Measurements from ENCODE around the gene TRPT1. TPM values are rescaled to one million over a fixed set of nuclear protein-coding genes. Genes with fewer than 3 reads are reported as not detected.

TRPT1 gene
- total and polyA plus RNA-seq, 2 experiments from 2014 or later = 36.9 to 52.2 TPM

DNA sequence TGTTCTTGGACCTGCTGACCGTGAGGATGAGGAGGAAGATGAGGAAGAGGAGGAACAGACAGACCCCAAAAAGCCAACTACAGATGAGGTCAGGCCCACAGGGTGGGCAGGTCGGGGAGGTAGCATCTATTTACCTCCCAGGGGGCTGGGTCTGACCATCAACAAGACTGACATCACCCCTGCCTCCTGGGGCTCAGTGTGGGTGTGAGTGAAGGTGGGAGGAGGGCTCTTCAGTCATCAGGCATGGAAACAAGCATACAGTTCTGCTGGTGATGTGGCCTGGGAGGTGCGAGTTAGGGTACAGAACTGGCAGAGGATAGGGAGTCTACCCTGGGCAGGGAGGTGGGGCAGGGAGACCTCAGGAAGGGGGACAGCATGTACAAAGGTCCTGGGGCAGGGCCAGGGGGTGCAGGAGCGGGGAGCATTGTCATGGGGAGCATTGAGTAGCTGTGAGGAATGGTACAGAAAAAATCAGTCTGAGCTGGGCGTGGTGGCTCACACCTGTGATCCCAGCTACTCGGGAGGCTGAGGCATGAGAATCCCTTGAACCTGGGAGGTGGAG lies 34.2 kb upstream of the TRPT1 start:
- Mint-ChIP-seq H3K36me3 (ENCODE audit: low read depth) (peaks cover 64% of the 10 kb centered on the region), H3K27me3 (ENCODE audit: insufficient read depth, low read depth, poor library complexity) (peaks cover 11% of the 10 kb centered on the region), H3K9me3 (no peaks in the 10 kb centered on the region), H3K27ac (no peak overlapping the region), H3K4me3 (no peak overlapping the region), H3K4me1 (peaks cover 7% of the 10 kb centered on the region; the same call in 2 of the 3 replicates)
- 0 out of 2 replicates have a peak, but pooled peaks cover 4% of the 10 kb centered on the region for H3F3A ChIP-seq (replicated peaks; ENCODE audit: low read depth)
- H3K4me2 ChIP-seq = no peak overlapping the region
- H3K27me3 ChIP-seq (ENCODE audit: insufficient read depth) = no peaks in the 10 kb centered on the region
- H3K9me2 ChIP-seq (ENCODE audit: insufficient read depth) = no peaks in the 10 kb centered on the region
- ATAC-seq (no peak), DNase-seq (ENCODE audit: low spot score) (no peak)
- no peaks in the 10 kb centered on the region for H3K4me1 ChIP-seq (ENCODE audit: insufficient read depth)
- TF ChIP-seq NANOG (IDR thresholded peaks at IDR 0.05; ENCODE audit: borderline replicate concordance) (no peak), STAT1 (IDR thresholded peaks at IDR 0.05; ENCODE audit: unreplicated experiment) (no peak), POLR2AphosphoS5 (IDR thresholded peaks at IDR 0.05; ENCODE audit: low read depth) (no peak), ETS1 (IDR thresholded peaks at IDR 0.05) (no peak), EZH2phosphoT487 (IDR thresholded peaks at IDR 0.05; ENCODE audit: unreplicated experiment) (no peak), EZH2 (IDR thresholded peaks at IDR 0.05; ENCODE audit: low read depth, unreplicated experiment) (no peak), CTCF (conservative IDR thresholded peaks at IDR 0.05; ENCODE audit: low read depth in 2 of 2) (no peak), CREB1 (CRISPR knock-in tag; IDR thresholded peaks at IDR 0.05; ENCODE audit: low read depth) (no peak), ZNF331 (CRISPR knock-in tag; IDR thresholded peaks at IDR 0.05; ENCODE audit: low read depth) (no peak), ZNF114 (CRISPR knock-in tag; IDR thresholded peaks at IDR 0.05) (no peak), JUNB (IDR thresholded peaks at IDR 0.05; ENCODE audit: unreplicated experiment) (no peak)
- TF ChIP-seq, protein P1, sequence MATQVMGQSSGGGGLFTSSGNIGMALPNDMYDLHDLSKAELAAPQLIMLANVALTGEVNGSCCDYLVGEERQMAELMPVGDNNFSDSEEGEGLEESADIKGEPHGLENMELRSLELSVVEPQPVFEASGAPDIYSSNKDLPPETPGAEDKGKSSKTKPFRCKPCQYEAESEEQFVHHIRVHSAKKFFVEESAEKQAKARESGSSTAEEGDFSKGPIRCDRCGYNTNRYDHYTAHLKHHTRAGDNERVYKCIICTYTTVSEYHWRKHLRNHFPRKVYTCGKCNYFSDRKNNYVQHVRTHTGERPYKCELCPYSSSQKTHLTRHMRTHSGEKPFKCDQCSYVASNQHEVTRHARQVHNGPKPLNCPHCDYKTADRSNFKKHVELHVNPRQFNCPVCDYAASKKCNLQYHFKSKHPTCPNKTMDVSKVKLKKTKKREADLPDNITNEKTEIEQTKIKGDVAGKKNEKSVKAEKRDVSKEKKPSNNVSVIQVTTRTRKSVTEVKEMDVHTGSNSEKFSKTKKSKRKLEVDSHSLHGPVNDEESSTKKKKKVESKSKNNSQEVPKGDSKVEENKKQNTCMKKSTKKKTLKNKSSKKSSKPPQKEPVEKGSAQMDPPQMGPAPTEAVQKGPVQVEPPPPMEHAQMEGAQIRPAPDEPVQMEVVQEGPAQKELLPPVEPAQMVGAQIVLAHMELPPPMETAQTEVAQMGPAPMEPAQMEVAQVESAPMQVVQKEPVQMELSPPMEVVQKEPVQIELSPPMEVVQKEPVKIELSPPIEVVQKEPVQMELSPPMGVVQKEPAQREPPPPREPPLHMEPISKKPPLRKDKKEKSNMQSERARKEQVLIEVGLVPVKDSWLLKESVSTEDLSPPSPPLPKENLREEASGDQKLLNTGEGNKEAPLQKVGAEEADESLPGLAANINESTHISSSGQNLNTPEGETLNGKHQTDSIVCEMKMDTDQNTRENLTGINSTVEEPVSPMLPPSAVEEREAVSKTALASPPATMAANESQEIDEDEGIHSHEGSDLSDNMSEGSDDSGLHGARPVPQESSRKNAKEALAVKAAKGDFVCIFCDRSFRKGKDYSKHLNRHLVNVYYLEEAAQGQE (IDR thresholded peaks at IDR 0.05; ENCODE audit: unreplicated experiment) = no peak
- TF ChIP-seq, protein P2, sequence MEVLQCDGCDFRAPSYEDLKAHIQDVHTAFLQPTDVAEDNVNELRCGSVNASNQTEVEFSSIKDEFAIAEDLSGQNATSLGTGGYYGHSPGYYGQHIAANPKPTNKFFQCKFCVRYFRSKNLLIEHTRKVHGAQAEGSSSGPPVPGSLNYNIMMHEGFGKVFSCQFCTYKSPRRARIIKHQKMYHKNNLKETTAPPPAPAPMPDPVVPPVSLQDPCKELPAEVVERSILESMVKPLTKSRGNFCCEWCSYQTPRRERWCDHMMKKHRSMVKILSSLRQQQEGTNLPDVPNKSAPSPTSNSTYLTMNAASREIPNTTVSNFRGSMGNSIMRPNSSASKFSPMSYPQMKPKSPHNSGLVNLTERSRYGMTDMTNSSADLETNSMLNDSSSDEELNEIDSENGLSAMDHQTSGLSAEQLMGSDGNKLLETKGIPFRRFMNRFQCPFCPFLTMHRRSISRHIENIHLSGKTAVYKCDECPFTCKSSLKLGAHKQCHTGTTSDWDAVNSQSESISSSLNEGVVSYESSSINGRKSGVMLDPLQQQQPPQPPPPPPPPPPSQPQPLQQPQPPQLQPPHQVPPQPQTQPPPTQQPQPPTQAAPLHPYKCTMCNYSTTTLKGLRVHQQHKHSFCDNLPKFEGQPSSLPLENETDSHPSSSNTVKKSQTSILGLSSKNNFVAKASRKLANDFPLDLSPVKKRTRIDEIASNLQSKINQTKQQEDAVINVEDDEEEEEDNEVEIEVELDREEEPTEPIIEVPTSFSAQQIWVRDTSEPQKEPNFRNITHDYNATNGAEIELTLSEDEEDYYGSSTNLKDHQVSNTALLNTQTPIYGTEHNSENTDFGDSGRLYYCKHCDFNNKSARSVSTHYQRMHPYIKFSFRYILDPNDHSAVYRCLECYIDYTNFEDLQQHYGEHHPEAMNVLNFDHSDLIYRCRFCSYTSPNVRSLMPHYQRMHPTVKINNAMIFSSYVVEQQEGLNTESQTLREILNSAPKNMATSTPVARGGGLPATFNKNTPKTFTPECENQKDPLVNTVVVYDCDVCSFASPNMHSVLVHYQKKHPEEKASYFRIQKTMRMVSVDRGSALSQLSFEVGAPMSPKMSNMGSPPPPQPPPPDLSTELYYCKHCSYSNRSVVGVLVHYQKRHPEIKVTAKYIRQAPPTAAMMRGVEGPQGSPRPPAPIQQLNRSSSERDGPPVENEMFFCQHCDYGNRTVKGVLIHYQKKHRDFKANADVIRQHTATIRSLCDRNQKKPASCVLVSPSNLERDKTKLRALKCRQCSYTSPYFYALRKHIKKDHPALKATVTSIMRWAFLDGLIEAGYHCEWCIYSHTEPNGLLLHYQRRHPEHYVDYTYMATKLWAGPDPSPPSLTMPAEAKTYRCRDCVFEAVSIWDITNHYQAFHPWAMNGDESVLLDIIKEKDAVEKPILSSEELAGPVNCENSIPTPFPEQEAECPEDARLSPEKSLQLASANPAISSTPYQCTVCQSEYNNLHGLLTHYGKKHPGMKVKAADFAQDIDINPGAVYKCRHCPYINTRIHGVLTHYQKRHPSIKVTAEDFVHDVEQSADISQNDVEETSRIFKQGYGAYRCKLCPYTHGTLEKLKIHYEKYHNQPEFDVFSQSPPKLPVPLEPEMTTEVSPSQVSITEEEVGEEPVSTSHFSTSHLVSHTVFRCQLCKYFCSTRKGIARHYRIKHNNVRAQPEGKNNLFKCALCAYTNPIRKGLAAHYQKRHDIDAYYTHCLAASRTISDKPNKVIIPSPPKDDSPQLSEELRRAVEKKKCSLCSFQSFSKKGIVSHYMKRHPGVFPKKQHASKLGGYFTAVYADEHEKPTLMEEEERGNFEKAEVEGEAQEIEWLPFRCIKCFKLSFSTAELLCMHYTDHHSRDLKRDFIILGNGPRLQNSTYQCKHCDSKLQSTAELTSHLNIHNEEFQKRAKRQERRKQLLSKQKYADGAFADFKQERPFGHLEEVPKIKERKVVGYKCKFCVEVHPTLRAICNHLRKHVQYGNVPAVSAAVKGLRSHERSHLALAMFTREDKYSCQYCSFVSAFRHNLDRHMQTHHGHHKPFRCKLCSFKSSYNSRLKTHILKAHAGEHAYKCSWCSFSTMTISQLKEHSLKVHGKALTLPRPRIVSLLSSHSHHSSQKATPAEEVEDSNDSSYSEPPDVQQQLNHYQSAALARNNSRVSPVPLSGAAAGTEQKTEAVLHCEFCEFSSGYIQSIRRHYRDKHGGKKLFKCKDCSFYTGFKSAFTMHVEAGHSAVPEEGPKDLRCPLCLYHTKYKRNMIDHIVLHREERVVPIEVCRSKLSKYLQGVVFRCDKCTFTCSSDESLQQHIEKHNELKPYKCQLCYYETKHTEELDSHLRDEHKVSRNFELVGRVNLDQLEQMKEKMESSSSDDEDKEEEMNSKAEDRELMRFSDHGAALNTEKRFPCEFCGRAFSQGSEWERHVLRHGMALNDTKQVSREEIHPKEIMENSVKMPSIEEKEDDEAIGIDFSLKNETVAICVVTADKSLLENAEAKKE (CRISPR knock-in tag; IDR thresholded peaks at IDR 0.05) = no peak
- no peak overlapping the region for H2AFZ ChIP-seq
- no peak overlapping the region for H3K27ac ChIP-seq (ENCODE audit: low read depth)
- H3K4me3 ChIP-seq = no peak overlapping the region
- H3K79me2 ChIP-seq (replicated peaks; ENCODE audit: insufficient read depth) = no peaks in the 10 kb centered on the region
- H4K20me1 ChIP-seq (replicated peaks; ENCODE audit: insufficient read depth) = 0 out of 2 replicates have a peak, but pooled peaks cover 4% of the 10 kb centered on the region
- peaks cover 11% of the 10 kb centered on the region for H3K36me3 ChIP-seq (ENCODE audit: insufficient read depth)
